Jurkat, Clone E6-1 (cell line): ENCODE measurements around the gene PLCXD3.

Experiments
- DNase-seq: peaks from one replicate; pipeline ENCODE4 v3.0.0-alpha.2; 2011; ENCODE audit warnings: low read depth, low spot score
- H3K4me3 ChIP-seq: 2 replicates; pipeline ENCODE4 v1.5.1; 2011; ENCODE audit warnings: mild to moderate bottlenecking, low read length, control low read depth, moderate library complexity

PLCXD3 gene

DNA sequence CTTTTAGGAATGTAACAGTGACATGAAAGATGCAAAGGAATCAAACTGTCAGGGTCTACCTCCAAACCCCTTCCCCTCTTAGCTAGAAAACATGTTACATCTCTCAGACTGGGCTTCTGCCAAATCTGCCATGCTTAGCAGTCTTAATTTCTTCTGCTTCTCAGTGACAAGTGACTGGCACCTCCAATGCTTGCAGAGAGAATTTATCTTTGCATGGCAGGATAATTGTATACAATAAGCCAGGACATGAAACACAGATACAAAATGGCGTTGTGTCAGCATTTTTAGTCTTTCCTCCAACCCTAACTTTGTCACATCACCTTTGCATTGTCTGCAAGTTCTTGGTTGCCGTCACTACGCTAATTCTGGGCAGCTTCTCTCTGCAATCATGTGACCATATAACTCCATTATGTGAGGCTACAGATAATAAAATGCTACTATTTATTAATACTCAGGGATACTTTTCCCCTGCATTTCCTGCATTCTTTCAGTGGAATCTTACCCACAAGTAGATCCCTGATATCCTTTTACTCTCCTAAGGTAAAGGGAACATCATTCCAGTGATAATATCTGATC is 89.8 kb downstream of the PLCXD3 start:
- no peak overlapping the region for H3K4me3 ChIP-seq
- DNase-seq, result no peak

DNA sequence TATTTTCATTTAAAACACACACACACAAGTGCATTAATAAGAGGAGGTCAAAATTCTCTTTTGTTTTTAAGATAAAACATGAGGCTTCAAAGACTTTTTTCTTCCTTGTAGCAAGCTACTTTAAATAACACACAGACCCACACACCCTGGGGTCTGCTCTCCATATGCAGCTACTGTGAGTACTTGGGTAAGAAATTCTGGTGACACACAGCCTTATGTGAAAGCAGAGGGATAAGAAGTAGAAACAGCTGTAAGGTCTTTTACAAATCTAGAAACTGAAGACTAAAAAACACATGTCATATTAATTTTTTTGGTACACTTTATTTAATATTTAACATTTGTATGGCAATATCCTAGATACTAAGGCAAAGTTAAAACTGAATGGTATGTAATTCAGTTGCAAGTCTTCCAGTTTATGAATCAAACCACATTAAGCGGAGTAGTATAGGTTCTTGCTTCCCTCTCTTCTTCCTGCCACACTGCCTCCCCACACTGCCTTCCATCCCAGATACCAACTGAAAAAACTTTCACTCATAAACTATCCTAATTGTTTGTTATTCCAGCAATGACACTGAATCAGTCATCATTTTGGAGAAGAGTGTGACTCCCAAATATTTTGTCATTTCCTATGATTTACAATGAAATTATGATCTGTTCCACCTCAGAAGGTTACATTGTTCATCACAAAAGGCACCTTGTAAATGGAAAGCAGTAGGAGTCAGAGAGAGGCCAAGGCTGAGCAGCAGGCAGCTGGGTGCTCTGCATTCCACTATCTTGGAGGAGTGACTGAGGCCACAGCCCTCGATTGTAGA is 92.0 kb downstream of the PLCXD3 start:
- DNase-seq, result no peak
- H3K4me3 ChIP-seq, result no peak overlapping the region

DNA sequence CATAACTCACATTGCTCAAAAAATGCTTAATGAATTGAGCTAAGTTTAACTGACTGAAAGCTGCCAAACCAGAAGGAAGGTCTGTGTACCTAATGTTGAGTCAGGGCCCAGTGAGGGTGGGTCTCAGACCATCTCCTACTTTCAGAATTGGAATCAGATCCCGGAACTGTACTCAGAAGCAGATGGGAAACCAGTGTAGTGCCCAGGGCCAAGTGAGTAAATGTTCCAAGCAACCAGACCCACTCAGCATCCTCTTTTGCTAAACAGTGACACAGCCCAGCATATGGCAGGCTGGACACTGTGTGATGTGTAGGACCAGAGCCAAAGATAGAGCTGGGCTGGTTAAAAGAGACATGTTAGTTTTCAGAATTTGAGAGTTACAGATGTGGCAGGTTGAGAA is 94.1 kb downstream of the PLCXD3 start:
- no peak for DNase-seq
- no peak overlapping the region for H3K4me3 ChIP-seq

DNA sequence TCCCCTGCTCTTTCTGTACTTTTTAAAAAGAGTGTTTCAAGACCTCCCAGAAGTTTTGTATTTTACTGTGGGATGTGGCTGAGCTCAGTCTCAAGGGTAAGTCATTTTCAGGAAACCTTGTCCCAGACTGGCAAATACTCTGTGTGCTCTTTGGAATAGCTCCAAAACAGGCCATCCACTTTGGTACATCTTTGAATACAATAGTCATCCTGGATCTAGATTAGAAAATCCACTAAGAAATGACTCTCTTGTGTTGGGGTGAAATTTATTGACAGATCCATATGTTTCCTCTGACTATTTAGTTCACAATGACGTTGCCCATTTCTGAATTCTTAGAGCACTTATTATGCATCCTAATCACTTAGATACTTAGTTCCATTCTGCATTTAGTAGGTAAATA is 95.2 kb downstream of the PLCXD3 start:
- DNase-seq, result no peak
- H3K4me3 ChIP-seq, result no peak overlapping the region

DNA sequence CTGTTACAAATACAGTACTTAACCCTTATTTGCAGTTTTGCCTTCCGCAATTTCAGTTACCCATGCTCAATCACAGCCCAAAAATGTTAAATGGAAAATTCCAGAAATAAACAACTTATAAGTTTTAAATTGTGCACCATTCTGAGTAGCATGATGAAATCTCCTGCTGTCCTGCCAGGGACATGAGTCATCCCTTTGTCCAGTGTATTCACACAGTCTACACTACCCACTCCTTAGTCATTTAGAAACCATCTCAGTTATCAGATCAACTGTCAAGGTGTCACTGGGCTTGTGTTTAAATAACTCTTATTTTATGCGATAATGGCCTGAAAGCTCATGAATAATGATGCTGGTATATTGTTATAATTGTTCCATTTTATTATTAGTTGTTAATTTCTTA is 95.8 kb downstream of the PLCXD3 start:
- DNase-seq, result no peak
- no peak overlapping the region for H3K4me3 ChIP-seq

DNA sequence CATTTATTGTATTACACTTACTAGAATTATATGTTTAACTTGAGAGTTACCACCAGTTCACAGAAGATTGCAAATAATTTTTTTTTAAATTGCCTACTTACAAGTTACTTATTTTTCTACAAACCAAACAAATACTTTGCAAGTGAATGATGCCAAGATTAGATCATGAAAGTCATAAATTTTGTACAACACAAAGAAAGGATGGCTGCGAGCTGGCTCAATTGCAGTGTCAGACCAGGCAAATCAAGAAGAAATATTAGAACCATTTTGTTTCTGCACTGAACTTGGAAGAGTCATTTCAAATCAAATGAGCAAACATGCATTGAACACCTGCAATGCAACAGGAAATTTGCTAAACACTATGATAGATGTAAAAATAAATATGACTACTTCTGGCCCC is 97.3 kb downstream of the PLCXD3 start:
- no peak for DNase-seq
- no peak overlapping the region for H3K4me3 ChIP-seq

DNA sequence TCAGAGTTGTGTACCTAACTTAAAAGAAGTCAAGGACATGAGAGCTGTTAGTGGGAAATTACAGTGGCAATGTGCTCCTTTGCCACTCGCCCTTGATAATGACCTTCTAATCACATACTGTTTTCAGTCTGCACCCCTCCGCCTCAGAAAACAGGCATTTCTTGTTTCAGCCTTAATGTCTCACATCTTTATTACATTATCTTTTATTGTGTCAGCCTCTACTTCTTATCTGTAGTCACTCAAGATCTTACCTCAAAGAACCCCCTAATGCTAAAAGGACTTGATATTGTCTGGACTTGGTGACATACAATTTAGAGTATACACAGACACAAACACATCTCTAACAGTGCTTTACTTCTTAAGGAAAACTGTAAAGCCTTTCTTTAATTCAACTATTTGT is 97.9 kb downstream of the PLCXD3 start:
- no peak overlapping the region for H3K4me3 ChIP-seq
- no peak for DNase-seq

DNA sequence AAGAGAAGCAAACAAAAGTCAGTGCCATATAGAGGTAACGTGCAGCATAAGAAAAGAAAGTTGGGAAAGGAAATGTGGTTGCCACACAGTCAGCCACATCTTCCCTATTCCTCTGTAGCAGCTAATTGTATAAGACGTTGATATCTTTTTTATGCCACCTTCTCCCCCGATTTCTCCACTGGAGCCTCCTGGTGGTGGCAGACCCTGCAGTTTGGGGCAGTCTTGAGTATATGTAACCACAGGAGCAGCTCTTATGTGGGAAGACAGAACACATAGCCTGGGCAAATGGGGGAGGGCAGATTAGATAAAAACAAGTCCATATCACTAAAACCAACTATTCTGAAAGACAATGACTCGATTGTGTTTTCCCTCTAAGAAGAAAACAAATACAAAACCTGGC is 99.7 kb downstream of the PLCXD3 start:
- no peak overlapping the region for H3K4me3 ChIP-seq
- peak; percentile 3 for DNase-seq

DNA sequence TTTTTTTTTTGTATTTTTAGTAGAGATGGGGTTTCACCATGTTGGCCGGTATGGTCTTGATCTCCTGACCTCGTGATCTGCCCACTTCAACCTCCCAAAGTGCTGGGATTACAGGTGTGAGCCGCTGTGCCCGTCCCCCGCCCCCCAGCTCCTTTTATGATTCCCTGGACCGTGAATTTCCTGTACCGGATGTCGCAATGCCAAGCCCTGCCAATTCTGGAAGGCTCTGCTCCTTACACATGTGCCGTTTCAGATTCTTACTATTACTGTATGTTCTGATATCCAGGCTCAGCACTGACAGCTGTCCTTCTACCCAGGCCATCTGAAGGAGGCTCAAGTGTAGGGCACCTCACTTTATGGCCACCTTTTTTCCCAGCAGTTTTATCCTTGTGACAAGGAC is 100.1 kb downstream of the PLCXD3 start:
- H3K4me3 ChIP-seq, result no peak overlapping the region
- DNase-seq, result no peak

DNA sequence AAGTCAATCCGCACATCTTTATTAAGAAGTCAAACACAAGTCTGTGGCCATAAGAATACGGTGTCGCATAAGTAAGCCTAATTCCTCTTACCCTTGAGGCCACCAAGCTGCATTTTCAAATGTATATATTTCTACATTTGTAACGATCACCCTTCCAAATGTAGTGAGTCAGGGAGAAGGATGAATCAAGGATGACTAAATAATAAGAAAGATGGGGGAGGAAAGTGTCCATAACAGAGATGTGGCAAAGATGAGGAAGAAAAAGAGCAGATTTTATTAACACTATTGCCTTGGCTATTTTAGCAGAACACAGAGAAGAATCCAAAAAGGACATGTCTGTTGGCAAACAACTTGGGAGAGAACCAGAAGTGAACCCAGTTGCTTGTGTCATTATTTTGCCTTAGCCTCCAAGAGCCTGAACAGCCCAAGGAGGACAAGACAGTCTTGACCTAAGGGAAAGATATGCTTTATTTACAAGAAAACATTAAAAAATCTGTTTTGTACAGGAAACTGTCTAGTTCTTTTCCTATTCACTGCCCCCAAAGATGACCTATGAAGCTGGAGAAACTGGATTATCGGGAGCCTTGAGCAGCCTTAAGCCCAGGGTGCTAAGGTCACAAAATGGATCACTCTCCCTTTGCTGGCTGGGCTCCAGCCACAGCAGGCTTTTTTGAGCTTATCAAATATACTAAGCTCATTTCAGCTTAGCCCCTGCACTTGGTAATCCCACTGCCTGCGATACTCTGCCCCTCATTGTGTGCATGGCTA is 101.5 kb downstream of the PLCXD3 start:
- H3K4me3 ChIP-seq, result no peak overlapping the region
- no peak for DNase-seq

DNA sequence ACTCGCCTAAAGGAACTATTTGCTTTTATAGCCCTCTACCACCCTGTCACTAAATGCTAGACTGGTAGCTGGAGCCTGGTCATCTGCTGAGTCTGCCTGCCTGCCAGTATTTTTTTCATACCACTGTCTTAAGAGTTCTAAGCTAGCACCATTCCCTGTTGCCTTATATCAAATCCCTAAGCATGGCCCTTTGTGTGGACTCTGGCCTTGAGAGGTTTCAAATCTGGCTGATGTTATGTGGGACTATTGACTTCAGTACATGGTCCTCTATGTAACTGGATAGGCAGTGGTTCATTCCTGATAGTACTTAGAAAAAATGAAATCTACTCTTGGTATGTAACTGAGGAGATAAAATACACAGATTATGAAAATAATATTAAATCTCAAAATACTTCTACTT is 103.5 kb downstream of the PLCXD3 start:
- no peak overlapping the region for H3K4me3 ChIP-seq
- DNase-seq, result no peak

DNA sequence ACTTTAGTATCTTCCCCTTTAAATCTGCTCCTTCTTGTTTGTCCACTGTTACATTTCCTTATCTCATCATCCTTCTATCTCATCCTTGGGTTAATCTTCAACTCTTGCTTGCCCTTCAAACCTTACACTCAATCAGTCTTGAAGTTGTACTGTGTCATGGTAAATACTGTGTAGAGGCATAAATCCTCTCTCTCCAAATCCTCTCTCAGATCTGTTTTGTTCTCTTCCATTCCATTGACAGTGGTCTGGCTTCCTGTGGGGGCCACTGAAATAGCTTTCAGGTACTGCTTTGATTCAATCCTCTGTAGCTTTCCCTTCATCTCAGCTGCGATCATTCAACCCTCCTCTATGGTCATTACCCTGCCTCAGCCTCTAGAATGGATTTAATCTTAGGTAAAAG is 104.0 kb downstream of the PLCXD3 start:
- no peak overlapping the region for H3K4me3 ChIP-seq
- no peak for DNase-seq

DNA sequence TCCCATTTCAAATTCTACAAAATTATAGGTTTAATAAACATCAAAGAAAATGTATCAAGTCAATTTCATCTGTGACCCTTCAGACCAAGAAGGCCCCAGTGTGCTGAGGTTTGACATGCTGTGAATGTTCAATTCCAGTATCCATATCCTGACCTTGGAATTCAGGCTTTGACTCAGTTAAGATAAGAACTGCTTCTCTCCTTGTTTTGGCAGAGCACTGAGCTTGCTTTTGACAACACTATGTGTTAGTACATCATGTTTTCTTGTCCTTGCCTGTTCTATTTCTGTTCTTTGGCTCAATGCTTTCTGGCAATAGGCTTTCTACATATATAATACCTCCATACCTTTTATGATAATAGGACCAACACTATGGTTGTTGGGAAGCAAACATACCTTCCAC is 105.6 kb downstream of the PLCXD3 start:
- no peak for DNase-seq
- H3K4me3 ChIP-seq, result no peak overlapping the region

DNA sequence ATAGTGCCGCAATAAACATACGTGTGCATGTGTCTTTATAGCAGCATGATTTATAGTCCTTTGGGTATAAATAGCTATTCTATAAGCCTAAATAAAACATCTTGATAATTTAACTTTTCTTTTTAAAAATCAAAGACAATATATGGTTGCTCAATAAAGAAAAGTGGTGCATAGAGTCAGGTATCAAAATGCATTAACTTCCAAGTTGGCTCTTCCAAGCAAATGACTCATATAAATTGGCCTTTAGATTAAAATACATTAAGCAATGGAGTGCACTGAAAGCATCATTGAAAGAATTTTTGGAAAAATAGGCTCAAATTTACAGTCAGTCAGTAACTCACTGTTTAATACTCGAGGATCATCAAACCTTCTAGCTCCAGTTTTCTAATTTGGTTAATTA is 106.6 kb downstream of the PLCXD3 start:
- DNase-seq, result no peak
- no peak overlapping the region for H3K4me3 ChIP-seq

DNA sequence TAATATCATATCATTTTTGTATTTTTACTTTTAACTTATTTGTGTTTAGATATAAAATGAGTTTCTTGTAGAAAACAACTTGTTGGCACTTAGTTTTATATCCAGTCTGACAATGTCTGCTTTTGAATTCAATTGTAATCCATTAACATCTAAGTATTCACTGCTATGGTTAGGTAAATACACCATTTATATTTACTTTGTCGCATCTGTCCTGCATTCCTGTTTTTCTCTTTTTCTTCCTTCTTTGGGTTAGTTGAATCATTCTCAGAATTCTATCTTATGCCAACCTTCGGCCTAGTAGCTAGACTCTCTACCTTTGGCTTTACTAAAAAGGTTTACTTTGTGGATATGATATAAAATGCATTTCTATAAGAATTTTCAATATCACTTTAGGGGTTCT is 107.6 kb downstream of the PLCXD3 start:
- H3K4me3 ChIP-seq, result no peak overlapping the region
- no peak for DNase-seq

DNA sequence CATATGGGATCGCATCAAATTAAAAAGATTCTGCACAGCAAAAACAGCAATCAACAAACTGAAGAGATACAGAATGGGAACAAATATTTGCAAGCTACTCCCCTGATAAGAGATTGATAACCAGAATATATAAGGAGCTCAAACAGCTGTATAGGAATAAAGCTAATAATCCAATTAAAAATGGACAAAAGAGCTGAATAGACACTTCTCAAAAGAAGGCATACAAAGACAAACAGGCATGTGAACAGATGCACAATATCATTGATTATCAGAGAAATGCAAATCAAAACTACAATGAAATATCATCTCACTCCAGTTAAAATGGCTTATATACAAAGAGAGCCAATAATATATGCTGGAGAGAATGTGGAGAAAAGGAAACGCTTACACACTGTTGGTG is 110.6 kb downstream of the PLCXD3 start:
- no peak overlapping the region for H3K4me3 ChIP-seq
- DNase-seq, result no peak

DNA sequence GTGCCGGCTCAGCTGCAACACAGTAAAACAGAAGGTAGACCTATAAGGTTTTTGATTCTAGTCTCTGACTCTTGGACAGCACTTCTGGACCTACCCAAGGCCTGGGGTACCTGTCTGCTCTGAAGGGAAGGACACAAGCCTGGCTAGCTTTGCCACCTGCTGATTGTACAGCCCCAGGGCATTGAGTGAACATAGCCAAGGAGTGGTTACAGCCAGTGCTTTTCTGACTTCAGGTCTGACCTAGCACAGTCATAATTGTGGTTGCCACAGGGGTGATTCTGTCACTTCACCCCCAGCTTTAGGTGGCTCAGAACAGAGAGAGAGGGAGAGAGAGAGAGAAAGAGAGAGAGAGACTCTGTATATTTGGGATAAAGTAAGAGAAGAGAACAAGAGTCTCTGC is 118.4 kb downstream of the PLCXD3 start:
- DNase-seq, result no peak
- no peak overlapping the region for H3K4me3 ChIP-seq

DNA sequence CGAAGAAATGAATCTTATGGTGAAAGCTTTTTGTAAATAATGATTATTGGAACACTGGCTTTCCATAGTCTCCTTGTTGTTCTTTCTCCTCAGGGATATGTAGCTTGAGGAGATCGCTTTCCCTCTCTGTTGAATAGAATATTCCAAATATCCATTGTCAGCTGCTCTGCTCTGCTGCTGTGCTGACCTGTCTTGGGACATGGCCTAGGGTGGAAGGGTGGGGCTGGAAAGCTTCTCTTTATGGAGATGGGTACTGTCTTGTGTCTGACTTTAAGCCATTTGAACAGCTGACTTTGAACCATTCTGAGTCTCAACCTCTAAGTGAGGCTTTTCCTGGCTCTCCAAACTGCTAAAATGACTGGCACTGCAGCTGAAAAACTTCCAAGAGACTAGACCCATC is 135.8 kb downstream of the PLCXD3 start:
- no peak overlapping the region for H3K4me3 ChIP-seq
- no peak for DNase-seq

DNA sequence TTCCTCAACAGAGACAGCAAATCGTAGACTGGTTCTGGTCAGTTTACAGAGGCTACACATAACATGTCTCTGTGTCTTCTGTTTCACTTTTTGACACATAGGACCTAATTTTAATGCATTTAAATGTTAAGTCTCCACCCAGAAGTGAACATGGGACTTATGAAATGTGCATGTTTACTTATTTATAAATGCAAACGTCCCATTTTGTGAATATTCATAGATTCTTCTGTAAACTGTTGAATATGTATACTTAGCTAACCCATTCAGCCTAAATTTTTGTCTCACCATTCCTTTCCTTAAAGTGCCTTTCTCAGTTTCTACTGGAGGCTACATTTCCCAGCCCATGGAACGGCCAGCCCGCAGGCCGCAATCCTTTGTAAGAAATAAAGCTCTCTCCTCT is 137.2 kb downstream of the PLCXD3 start:
- no peak for DNase-seq
- H3K4me3 ChIP-seq, result no peak overlapping the region

DNA sequence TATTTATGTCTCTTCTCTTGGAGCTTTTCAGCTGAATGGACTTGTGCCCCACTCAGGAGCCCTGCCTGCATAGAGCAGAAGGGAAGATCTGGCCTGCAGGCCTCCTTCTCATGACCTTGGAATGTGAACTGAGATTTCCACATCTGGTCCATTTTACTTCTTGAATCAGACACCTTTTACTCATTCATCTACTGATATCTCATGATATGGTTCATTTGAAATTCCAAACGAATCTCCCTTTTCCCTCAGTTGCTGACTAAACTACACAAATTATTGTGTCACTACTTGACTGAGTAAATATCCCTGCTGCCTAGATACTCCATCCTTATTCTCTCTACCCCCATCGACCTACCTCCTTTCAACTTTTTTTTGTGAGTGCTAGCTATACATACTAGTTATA is 138.7 kb downstream of the PLCXD3 start:
- H3K4me3 ChIP-seq, result no peak overlapping the region
- no peak for DNase-seq

DNA sequence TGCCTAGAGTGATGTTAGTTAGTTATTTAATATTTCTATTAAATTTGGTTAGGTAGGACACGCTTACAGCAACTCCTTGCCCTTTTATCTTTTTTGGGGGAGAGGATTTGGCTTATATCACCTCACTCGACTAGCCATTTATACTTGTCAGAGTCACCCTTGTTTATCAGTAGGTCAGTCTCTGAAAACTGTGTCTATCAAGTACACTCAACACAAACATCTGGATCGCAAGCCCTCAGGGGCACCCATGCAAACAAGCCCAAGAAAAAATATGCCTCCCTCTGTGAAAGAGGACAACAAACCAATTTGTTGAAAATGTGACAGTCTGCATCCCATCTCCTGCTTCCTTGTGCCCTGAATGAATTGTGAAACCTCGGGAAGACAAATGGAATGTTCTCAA is 139.9 kb downstream of the PLCXD3 start:
- no peak overlapping the region for H3K4me3 ChIP-seq

More for the DNA sequence above, 139.9 kb downstream of the PLCXD3 start:
- no peak for DNase-seq
